CD8-positive, alpha-beta memory T cell (primary cell): ENCODE results near the gene AKT1S1. TPM values are rescaled to one million over a fixed set of nuclear protein-coding genes. Genes with fewer than 3 reads are reported as not detected.

Experiments
- CTCF ChIA-PET: fragments of 350-600 bp; sonication (Branson Sonifier 250); formaldehyde crosslinking; loops from one replicate; lab custom pipeline; 2021; ENCODE audit warnings: antibody characterized with exemption; lab: Charles Lee
- POLR2A ChIA-PET: fragments of 350-600 bp; sonication (Branson Sonifier 250); formaldehyde crosslinking; loops from one replicate; lab custom pipeline; 2021; ENCODE audit warnings: antibody characterized with exemption; lab: Charles Lee
- DNase-seq, 5 donors: peaks; one replicate each; pipeline versions ENCODE4 v3.0.0 to v3.0.0-alpha.2; 2020 to 2022; ENCODE audit warnings: mixed read lengths in 1 of 5
- H3K27ac ChIP-seq: one replicate; pipeline ENCODE4 v1.7.0; 2013; ENCODE audit warnings: low read depth, mild to moderate bottlenecking, low read length, moderate library complexity
- H3K27me3 ChIP-seq: 2 replicates; pipeline ENCODE4 v1.7.0; 2013; ENCODE audit warnings: low read length, mild to moderate bottlenecking; ENCODE audit not compliant: insufficient read depth, poor library complexity, severe bottlenecking
- H3K36me3 ChIP-seq: 2 replicates; pipeline ENCODE4 v1.7.0; 2013; ENCODE audit warnings: mild to moderate bottlenecking, low read length, moderate library complexity; ENCODE audit not compliant: insufficient read depth
- H3K4me1 ChIP-seq: 2 replicates; pipeline ENCODE4 v1.7.0; 2013; ENCODE audit warnings: mild to moderate bottlenecking, low read length, moderate library complexity; ENCODE audit not compliant: insufficient read depth
- H3K4me3 ChIP-seq: 2 replicates; pipeline ENCODE4 v1.7.0; 2013; ENCODE audit warnings: mild to moderate bottlenecking, low read length
- H3K9me3 ChIP-seq: 2 replicates; pipeline ENCODE4 v1.7.0; 2013; ENCODE audit warnings: mild to moderate bottlenecking, low read length
- H3K27ac Mint-ChIP-seq, 8 donors: one replicate each; pipeline ENCODE4 v1.8.0; 2020 to 2021; ENCODE audit warnings: mixed read lengths in 8 of 8, mild to moderate bottlenecking in 6 of 8, inconsistent platforms in 3 of 8, moderate library complexity in 3 of 8
- H3K27me3 Mint-ChIP-seq, 2 donors: one replicate each; pipeline ENCODE4 v1.8.0; 2020 to 2021; ENCODE audit warnings: mixed read lengths in 2 of 2, mild to moderate bottlenecking in 1 of 2, moderate library complexity in 1 of 2
- H3K36me3 Mint-ChIP-seq, 3 donors: one replicate each; pipeline ENCODE4 v1.8.0; 2020 to 2021; ENCODE audit warnings: mixed read lengths in 3 of 3, inconsistent platforms in 1 of 3, mild to moderate bottlenecking in 1 of 3
- H3K4me1 Mint-ChIP-seq, 3 donors: one replicate each; pipeline ENCODE4 v1.8.0; 2020 to 2021; ENCODE audit warnings: mixed read lengths in 3 of 3, inconsistent platforms in 1 of 3, mild to moderate bottlenecking in 1 of 3
- H3K4me3 Mint-ChIP-seq, 7 donors: one replicate each; pipeline ENCODE4 v1.8.0; 2020 to 2021; ENCODE audit warnings: mixed read lengths in 7 of 7, mild to moderate bottlenecking in 6 of 7, moderate library complexity in 4 of 7, inconsistent platforms in 2 of 7
- H3K9me3 Mint-ChIP-seq, 5 donors: one replicate each; pipeline ENCODE4 v1.8.0; 2020 to 2022; ENCODE audit warnings: mixed read lengths in 5 of 5, mild to moderate bottlenecking in 3 of 5, moderate library complexity in 2 of 5, inconsistent platforms in 1 of 5
- polyA plus RNA-seq: library from polyadenylated mRNA; unstranded; fragments of 300-500 nt; fragmentation: Illumina TruSeq; gene quantifications from one replicate; pipeline ENCODE4 v1.2.3, GENCODE V29; 2021
- total RNA-seq, 2 experiments: library from RNA; stranded (reverse); gene quantifications; one replicate each; pipeline ENCODE4 v1.2.3, GENCODE V29; 2021

The AKT1S1 gene
- total and polyA plus RNA-seq, 3 experiments from 2014 or later: 4.7 to 33.6 (median 32.8) TPM

GRCh38 chr19:49880162-49880869 lies 3.2 kb upstream of the AKT1S1 start:
- peaks cover 38% of the 10 kb centered on the region for H3K36me3 ChIP-seq
- H3K27ac Mint-ChIP-seq: peak overlapping the region in 1 of 8 donors; percentile 14
- H3K27ac ChIP-seq: no peak overlapping the region
- H3K4me3 ChIP-seq: no peak overlapping the region
- peaks cover 0 to 3% of the 10 kb centered on the region in 2 donors for H3K27me3 Mint-ChIP-seq
- no peaks in the 10 kb centered on the region for H3K9me3 ChIP-seq
- peaks cover 5 to 68% (median 9%) of the 10 kb centered on the region in 3 donors for H3K36me3 Mint-ChIP-seq
- peaks cover 18% of the 10 kb centered on the region for H3K4me1 ChIP-seq
- no peaks in the 10 kb centered on the region for H3K9me3 Mint-ChIP-seq
- peaks cover 17 to 25% (median 20%) of the 10 kb centered on the region in 3 donors for H3K4me1 Mint-ChIP-seq
- peak overlapping the region in 1 of 7 donors; percentile 12 for H3K4me3 Mint-ChIP-seq
- no peaks in the 10 kb centered on the region for H3K27me3 ChIP-seq
- CTCF ChIA-PET: interaction anchor here (1.1 to 1.8 kb wide), 2 partner anchors 10 to 13 kb away, joined by 3 to 4 read pairs; no protein-coding TSS in a partner anchor
- POLR2A ChIA-PET: interaction anchor here (0.6 kb wide), 1 partner anchor 428 kb away, joined by 3 read pairs; no protein-coding TSS in a partner anchor
- DNase-seq: no peak

- H3K4me1 ChIP-seq: peaks cover 19% of the 10 kb centered on the region
- peaks cover 0 to 3% of the 10 kb centered on the region in 2 donors for H3K27me3 Mint-ChIP-seq
- H3K27ac Mint-ChIP-seq: peak overlapping the region in 1 of 8 donors; percentile 30
- H3K27me3 ChIP-seq: no peaks in the 10 kb centered on the region
- peak overlapping the region in 1 of 7 donors; percentile 19 for H3K4me3 Mint-ChIP-seq
- peaks cover 38% of the 10 kb centered on the region for H3K36me3 ChIP-seq
- peaks cover 20 to 31% (median 26%) of the 10 kb centered on the region in 3 donors for H3K4me1 Mint-ChIP-seq
- no peak overlapping the region for H3K4me3 ChIP-seq
- ChIA-PET CTCF (interaction anchor here (1.8 kb wide), 1 partner anchor 14 kb away, joined by 4 read pairs; no protein-coding TSS in a partner anchor), POLR2A (interaction anchor here (0.6 to 1.4 kb wide), 3 partner anchors 10 to 427 kb away, joined by 3 to 7 read pairs (median 4); partner anchors contain the start of gene PNKP)
- no peak for DNase-seq
- H3K9me3 ChIP-seq: no peaks in the 10 kb centered on the region
- peaks cover 5 to 61% (median 9%) of the 10 kb centered on the region in 3 donors for H3K36me3 Mint-ChIP-seq
- no peak overlapping the region for H3K27ac ChIP-seq
- no peaks in the 10 kb centered on the region for H3K9me3 Mint-ChIP-seq
Measured at GRCh38 chr19:49879243-49879963, 2.2 kb upstream of the AKT1S1 start.

GRCh38 chr19:49878744-49879070 lies 1.6 kb upstream of the AKT1S1 start:
- H3K9me3 ChIP-seq: no peaks in the 10 kb centered on the region
- Mint-ChIP-seq H3K27me3 (peaks cover 0 to 3% of the 10 kb centered on the region in 2 donors), H3K4me3 (peak overlapping the region in 1 of 7 donors; percentile 43), H3K9me3 (no peaks in the 10 kb centered on the region), H3K27ac (peak overlapping the region in 4 of 8 donors; percentile 19 to 85 (median 52)), H3K4me1 (peaks cover 20 to 31% (median 26%) of the 10 kb centered on the region in 3 donors), H3K36me3 (peaks cover 5 to 55% (median 8%) of the 10 kb centered on the region in 3 donors)
- ChIA-PET POLR2A (interaction anchor here (1.2 to 1.4 kb wide), 2 partner anchors 9 to 11 kb away, joined by 4 to 7 read pairs; partner anchors contain the start of gene PNKP), CTCF (no interaction called here)
- H3K27ac ChIP-seq: peak overlapping the region; percentile 98
- DNase-seq: no peak
- peaks cover 19% of the 10 kb centered on the region for H3K4me1 ChIP-seq
- H3K4me3 ChIP-seq: peak overlapping the region; percentile 61
- peaks cover 35% of the 10 kb centered on the region for H3K36me3 ChIP-seq
- H3K27me3 ChIP-seq: no peaks in the 10 kb centered on the region

GRCh38 chr19:49877879-49878743 lies 956 bp upstream of the AKT1S1 start:
- H3K27me3 ChIP-seq: no peaks in the 10 kb centered on the region
- Mint-ChIP-seq H3K27me3 (peaks cover 0 to 3% of the 10 kb centered on the region in 2 donors), H3K9me3 (no peaks in the 10 kb centered on the region), H3K4me1 (peaks cover 20 to 31% (median 26%) of the 10 kb centered on the region in 3 donors), H3K27ac (peak overlapping the region in 1 of 8 donors; percentile 85), H3K36me3 (peaks cover under 1 to 49% (median 6%) of the 10 kb centered on the region in 3 donors), H3K4me3 (no peak overlapping the region)
- peaks cover 19% of the 10 kb centered on the region for H3K4me1 ChIP-seq
- no peaks in the 10 kb centered on the region for H3K9me3 ChIP-seq
- peak; percentile 97 to 99 (median 98) for DNase-seq
- H3K4me3 ChIP-seq: peak overlapping the region; percentile 61
- peak overlapping the region; percentile 98 for H3K27ac ChIP-seq
- ChIA-PET CTCF (interaction anchor here (1.0 to 1.6 kb wide), 2 partner anchors 13 to 65 kb away, joined by 3 to 4 read pairs; partner anchors contain the start of gene FUZ), POLR2A (interaction anchor here (0.8 to 3.0 kb wide), 10 partner anchors 9 to 238 kb away, joined by 3 to 33 read pairs (median 5); partner anchors contain the start of genes AP2A1, ATF5, MED25 and NUP62)
- peaks cover 29% of the 10 kb centered on the region for H3K36me3 ChIP-seq

- peak; percentile 96 to 99 (median 98) for DNase-seq
- peaks cover 15% of the 10 kb centered on the region for H3K36me3 ChIP-seq
- H3K4me1 ChIP-seq: peaks cover 19% of the 10 kb centered on the region
- H3K27ac ChIP-seq: peak overlapping the region; percentile 98
- H3K27me3 ChIP-seq: no peaks in the 10 kb centered on the region
- CTCF ChIA-PET: interaction anchor here (0.8 to 1.6 kb wide), 5 partner anchors 9 to 236 kb away, joined by 3 to 5 read pairs (median 4); partner anchors contain the start of genes PNKP, PTOV1 and RRAS
- H3K27me3 Mint-ChIP-seq: peaks cover 0 to 3% of the 10 kb centered on the region in 2 donors
- H3K4me3 ChIP-seq: peak overlapping the region; percentile 78
- H3K36me3 Mint-ChIP-seq: peaks cover 0 to 35% (median 5%) of the 10 kb centered on the region in 3 donors
- no peaks in the 10 kb centered on the region for H3K9me3 Mint-ChIP-seq
- POLR2A ChIA-PET: interaction anchor here (0.6 to 3.0 kb wide), 17 partner anchors 7 to 1257 kb away, joined by 3 to 33 read pairs (median 5); partner anchors contain the start of genes AP2A1, ATF5, FUZ and GYS1
- H3K4me1 Mint-ChIP-seq: peaks cover 22 to 37% (median 32%) of the 10 kb centered on the region in 3 donors
- no peaks in the 10 kb centered on the region for H3K9me3 ChIP-seq
- H3K27ac Mint-ChIP-seq: no peak overlapping the region
- H3K4me3 Mint-ChIP-seq: no peak overlapping the region
Measured at GRCh38 chr19:49876422-49877019, 634 bp downstream of the AKT1S1 start.

- CTCF ChIA-PET: interaction anchor here (1.2 to 1.6 kb wide), 2 partner anchors 15 to 236 kb away, joined by 4 read pairs; partner anchors contain the start of gene RRAS
- Histone ChIP-seq H3K36me3 (peaks cover 10% of the 10 kb centered on the region), H3K27me3 (no peaks in the 10 kb centered on the region), H3K9me3 (no peaks in the 10 kb centered on the region), H3K4me3 (peak overlapping the region; percentile 78), H3K4me1 (peaks cover 19% of the 10 kb centered on the region), H3K27ac (peak overlapping the region; percentile 98)
- H3K36me3 Mint-ChIP-seq: peaks cover 0 to 29% (median 4%) of the 10 kb centered on the region in 3 donors
- H3K9me3 Mint-ChIP-seq: no peaks in the 10 kb centered on the region
- no peak overlapping the region for H3K4me3 Mint-ChIP-seq
- POLR2A ChIA-PET: interaction anchor here (1.0 to 3.0 kb wide), 6 partner anchors 9 to 1256 kb away, joined by 3 to 33 read pairs (median 10); partner anchors contain the start of genes ATF5, FUZ, NUP62 and PNKP
- DNase-seq: peak in 3 of 5 donors; percentile 24 to 74 (median 46)
- H3K27ac Mint-ChIP-seq: no peak overlapping the region
- H3K27me3 Mint-ChIP-seq: peaks cover 0 to 3% of the 10 kb centered on the region in 2 donors
- H3K4me1 Mint-ChIP-seq: peaks cover 22 to 37% (median 32%) of the 10 kb centered on the region in 3 donors
Measured at GRCh38 chr19:49875857-49876421, 1.2 kb downstream of the AKT1S1 start.
